ENCODE measurements around the gene CALML5. TPM values are rescaled to one million over a fixed set of nuclear protein-coding genes. Genes with fewer than 3 reads are reported as not detected.

The CALML5 gene
- total and polyA plus RNA-seq, 4 donors = not detected

GRCh38 chr10:5512331-5512730, 13.0 kb upstream of the CALML5 start:
- DNase-seq (peak in 1 of 2 donors; percentile 60), ATAC-seq (ENCODE audit: low FRiP score) (no peak)
- H3K4me3 ChIP-seq (ENCODE audit: low read length in 2 of 2) = no peak overlapping the region
- H3K9me3 ChIP-seq (ENCODE audit: control insufficient read depth, low read length) = no peaks in the 10 kb centered on the region
- WGBS, 2 donors = 95 to 97% methylated on average over 25 of the region's 25 CpGs
- H3K4me1 ChIP-seq (ENCODE audit: control insufficient read depth in 1 of 2, insufficient read depth in 2 of 2, low read length in 2 of 2) = no peaks in the 10 kb centered on the region
- H3K27ac ChIP-seq (ENCODE audit: low read depth in 1 of 2, low read length in 2 of 2) = no peak overlapping the region
- intact Hi-C loops (cut with DNase I) = no loop called here
- no peaks in the 10 kb centered on the region for H3K36me3 ChIP-seq (ENCODE audit: control insufficient read depth in 1 of 2, insufficient read depth in 2 of 2, low read length in 1 of 2)
- H3K27me3 ChIP-seq (ENCODE audit: control insufficient read depth in 1 of 2, insufficient read depth in 2 of 2, low read length in 1 of 2) = no peaks in the 10 kb centered on the region

GRCh38 chr10:5511885-5512280, 12.5 kb upstream of the CALML5 start:
- 90 to 94% methylated on average over 17 of the region's 17 CpGs for WGBS, 2 donors
- DNase-seq = peak in 1 of 2 donors; percentile 39

GRCh38 chr10:5511231-5511884, 12.0 kb upstream of the CALML5 start:
- H3K4me1 ChIP-seq (ENCODE audit: control insufficient read depth in 1 of 2, insufficient read depth in 2 of 2, low read length in 2 of 2) = no peaks in the 10 kb centered on the region
- H3K27me3 ChIP-seq (ENCODE audit: control insufficient read depth in 1 of 2, insufficient read depth in 2 of 2, low read length in 1 of 2) = no peaks in the 10 kb centered on the region
- H3K27ac ChIP-seq (ENCODE audit: low read depth in 1 of 2, low read length in 2 of 2) = no peak overlapping the region
- no peaks in the 10 kb centered on the region for H3K9me3 ChIP-seq (ENCODE audit: control insufficient read depth, low read length)
- no peak overlapping the region for H3K4me3 ChIP-seq (ENCODE audit: low read length in 2 of 2)
- H3K36me3 ChIP-seq (ENCODE audit: control insufficient read depth in 1 of 2, insufficient read depth in 2 of 2, low read length in 1 of 2) = no peaks in the 10 kb centered on the region
- intact Hi-C loops (cut with DNase I) = no loop called here
- DNase-seq = peak in 1 of 2 donors; percentile 59
- ATAC-seq (ENCODE audit: low FRiP score) = no peak
- 94% methylated on average over 31 to 32 of the region's 32 CpGs for WGBS, 2 donors

More at GRCh38 chr10:5511885-5512280, 12.5 kb upstream of the CALML5 start:
- ATAC-seq (ENCODE audit: low FRiP score) = no peak
- H3K4me3 ChIP-seq (ENCODE audit: low read length in 2 of 2) = no peak overlapping the region
- no peaks in the 10 kb centered on the region for H3K4me1 ChIP-seq (ENCODE audit: control insufficient read depth in 1 of 2, insufficient read depth in 2 of 2, low read length in 2 of 2)
- H3K36me3 ChIP-seq (ENCODE audit: control insufficient read depth in 1 of 2, insufficient read depth in 2 of 2, low read length in 1 of 2) = no peaks in the 10 kb centered on the region
- H3K27ac ChIP-seq (ENCODE audit: low read depth in 1 of 2, low read length in 2 of 2) = no peak overlapping the region
- no peaks in the 10 kb centered on the region for H3K9me3 ChIP-seq (ENCODE audit: control insufficient read depth, low read length)
- no peaks in the 10 kb centered on the region for H3K27me3 ChIP-seq (ENCODE audit: control insufficient read depth in 1 of 2, insufficient read depth in 2 of 2, low read length in 1 of 2)
- intact Hi-C loops (cut with DNase I) = no loop called here

GRCh38 chr10:5510281-5511072, 11.1 kb upstream of the CALML5 start:
- Histone ChIP-seq H3K9me3 (ENCODE audit: control insufficient read depth, low read length) (no peaks in the 10 kb centered on the region), H3K36me3 (ENCODE audit: control insufficient read depth in 1 of 2, insufficient read depth in 2 of 2, low read length in 1 of 2) (no peaks in the 10 kb centered on the region), H3K27me3 (ENCODE audit: control insufficient read depth in 1 of 2, insufficient read depth in 2 of 2, low read length in 1 of 2) (no peaks in the 10 kb centered on the region), H3K4me3 (ENCODE audit: low read length in 2 of 2) (no peak overlapping the region), H3K4me1 (ENCODE audit: control insufficient read depth in 1 of 2, insufficient read depth in 2 of 2, low read length in 2 of 2) (no peaks in the 10 kb centered on the region), H3K27ac (ENCODE audit: low read depth in 1 of 2, low read length in 2 of 2) (no peak overlapping the region)
- intact Hi-C loops (cut with DNase I) = no loop called here
- 90% methylated on average over 16 of the region's 16 CpGs for WGBS, 2 donors
- DNase-seq (peak in 1 of 2 donors; percentile 26), ATAC-seq (ENCODE audit: low FRiP score) (no peak)

GRCh38 chr10:5509691-5510090, 10.3 kb upstream of the CALML5 start:
- Histone ChIP-seq H3K27ac (ENCODE audit: low read depth in 1 of 2, low read length in 2 of 2) (no peak overlapping the region), H3K27me3 (ENCODE audit: control insufficient read depth in 1 of 2, insufficient read depth in 2 of 2, low read length in 1 of 2) (no peaks in the 10 kb centered on the region), H3K36me3 (ENCODE audit: control insufficient read depth in 1 of 2, insufficient read depth in 2 of 2, low read length in 1 of 2) (no peaks in the 10 kb centered on the region), H3K4me1 (ENCODE audit: control insufficient read depth in 1 of 2, insufficient read depth in 2 of 2, low read length in 2 of 2) (no peaks in the 10 kb centered on the region), H3K9me3 (ENCODE audit: control insufficient read depth, low read length) (no peaks in the 10 kb centered on the region), H3K4me3 (ENCODE audit: low read length in 2 of 2) (no peak overlapping the region)
- DNase-seq (peak in 1 of 2 donors; percentile 65), ATAC-seq (ENCODE audit: low FRiP score) (no peak)
- 97% methylated on average over 11 of the region's 11 CpGs for WGBS, 2 donors
- intact Hi-C loops (cut with DNase I) = no loop called here

- Histone ChIP-seq H3K4me3 (ENCODE audit: low read length in 2 of 2) (no peak overlapping the region), H3K9me3 (ENCODE audit: control insufficient read depth, low read length) (no peaks in the 10 kb centered on the region), H3K27me3 (ENCODE audit: control insufficient read depth in 1 of 2, insufficient read depth in 2 of 2, low read length in 1 of 2) (no peaks in the 10 kb centered on the region), H3K36me3 (ENCODE audit: control insufficient read depth in 1 of 2, insufficient read depth in 2 of 2, low read length in 1 of 2) (no peaks in the 10 kb centered on the region), H3K4me1 (ENCODE audit: control insufficient read depth in 1 of 2, insufficient read depth in 2 of 2, low read length in 2 of 2) (no peaks in the 10 kb centered on the region), H3K27ac (ENCODE audit: low read depth in 1 of 2, low read length in 2 of 2) (no peak overlapping the region)
- no peak for ATAC-seq (ENCODE audit: low FRiP score)
- WGBS, 2 donors = 97% methylated on average over 9 of the region's 9 CpGs
- peak in 1 of 2 donors; percentile 35 for DNase-seq
- intact Hi-C loops (cut with DNase I) = no loop called here
Measured at GRCh38 chr10:5509236-5509635, 9.9 kb upstream of the CALML5 start.

- Histone ChIP-seq H3K4me1 (ENCODE audit: control insufficient read depth in 1 of 2, insufficient read depth in 2 of 2, low read length in 2 of 2) (no peaks in the 10 kb centered on the region), H3K27ac (ENCODE audit: low read depth in 1 of 2, low read length in 2 of 2) (no peak overlapping the region), H3K27me3 (ENCODE audit: control insufficient read depth in 1 of 2, insufficient read depth in 2 of 2, low read length in 1 of 2) (no peaks in the 10 kb centered on the region), H3K36me3 (ENCODE audit: control insufficient read depth in 1 of 2, insufficient read depth in 2 of 2, low read length in 1 of 2) (no peaks in the 10 kb centered on the region), H3K4me3 (ENCODE audit: low read length in 2 of 2) (no peak overlapping the region), H3K9me3 (ENCODE audit: control insufficient read depth, low read length) (no peaks in the 10 kb centered on the region)
- ATAC-seq (ENCODE audit: low FRiP score) = no peak
- intact Hi-C loops (cut with DNase I) = no loop called here
- WGBS, 2 donors = 95 to 97% methylated on average over 6 of the region's 6 CpGs
- DNase-seq = peak in 1 of 2 donors; percentile 32
Measured at GRCh38 chr10:5508786-5509185, 9.4 kb upstream of the CALML5 start.

- intact Hi-C loops (cut with DNase I) = no loop called here
- DNase-seq (peak in 1 of 2 donors; percentile 61), ATAC-seq (ENCODE audit: low FRiP score) (no peak)
- Histone ChIP-seq H3K9me3 (ENCODE audit: control insufficient read depth, low read length) (no peaks in the 10 kb centered on the region), H3K36me3 (ENCODE audit: control insufficient read depth in 1 of 2, insufficient read depth in 2 of 2, low read length in 1 of 2) (no peaks in the 10 kb centered on the region), H3K4me3 (ENCODE audit: low read length in 2 of 2) (no peak overlapping the region), H3K27me3 (ENCODE audit: control insufficient read depth in 1 of 2, insufficient read depth in 2 of 2, low read length in 1 of 2) (no peaks in the 10 kb centered on the region), H3K27ac (ENCODE audit: low read depth in 1 of 2, low read length in 2 of 2) (no peak overlapping the region), H3K4me1 (ENCODE audit: control insufficient read depth in 1 of 2, insufficient read depth in 2 of 2, low read length in 2 of 2) (no peaks in the 10 kb centered on the region)
- WGBS, 2 donors = 80 to 81% methylated on average over 18 of the region's 18 CpGs
Measured at GRCh38 chr10:5508161-5508604, 8.8 kb upstream of the CALML5 start.
